Sigmoid colon (tissue), 3 donors: ENCODE measurements around the gene GPR137B.

ENCODE experiments used
- CTCF ChIP-seq, 4 experiments: fragments of 450-650 bp in 3 of 4; fragments of 200-600 bp in 1 of 4; IDR thresholded peaks; one replicate each; pipeline ENCODE4 v1.5.1; 2016 to 2019; ENCODE audit warnings: antibody characterized with exemption in 4 of 4, mild to moderate bottlenecking in 3 of 4, moderate library complexity in 2 of 4
- POLR2A ChIP-seq, 2 donors: fragments of 450-650 bp; IDR thresholded peaks; one replicate each; pipeline ENCODE4 v1.6.1; 2016; ENCODE audit warnings: antibody characterized with exemption in 2 of 2, mild to moderate bottlenecking in 2 of 2, moderate library complexity in 2 of 2

DNA sequence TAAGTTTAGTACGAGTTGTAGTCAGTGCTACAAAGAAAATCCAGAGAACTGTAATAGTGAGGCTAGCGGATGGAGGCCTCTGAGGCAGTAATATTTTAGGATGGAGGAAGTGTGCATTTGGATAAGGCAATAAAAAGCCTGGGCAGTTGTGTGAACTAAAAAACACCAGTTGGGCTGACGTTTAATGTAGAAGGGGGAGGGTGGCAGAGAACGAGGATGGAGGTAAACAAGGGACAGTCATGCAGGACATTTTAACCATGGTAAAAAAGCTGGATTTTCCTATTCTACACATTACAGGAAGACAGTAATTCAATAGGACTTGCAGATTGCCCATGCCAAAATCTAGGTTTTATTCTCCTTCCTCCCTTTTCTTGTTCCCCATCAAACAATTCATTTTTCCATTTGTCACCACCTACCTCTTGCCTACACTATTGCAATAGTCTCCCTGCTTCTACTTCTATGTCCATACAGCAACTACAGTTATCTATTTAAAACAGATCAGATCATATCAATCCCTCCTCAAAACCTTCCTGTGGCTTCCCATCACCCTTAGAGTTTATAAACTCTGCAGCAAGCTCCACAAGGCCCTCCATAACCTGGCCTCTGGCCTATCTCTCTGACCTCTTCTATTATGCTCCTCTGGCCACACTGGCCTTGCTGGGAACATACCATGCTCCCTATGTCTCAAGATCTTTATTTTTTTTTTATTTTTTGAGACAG is 111.7 kb downstream of the GPR137B start:
- no peak for TF ChIP-seq CTCF (IDR thresholded peaks at IDR 0.05)
- TF ChIP-seq POLR2A (IDR thresholded peaks at IDR 0.05): no peak
